Bronchial epithelial cell (primary cell): Measurements from ENCODE around the gene PRR20G. TPM values are rescaled to one million over a fixed set of nuclear protein-coding genes. Genes with fewer than 3 reads are reported as not detected.

Experiments
- DNase-seq: peaks from one replicate; pipeline ENCODE4 v3.0.0-alpha.2; 2010; ENCODE audit warnings: low read depth
- FAIRE-seq: peaks from 2 replicates; lab custom pipeline; 2011; peaks lifted over from hg19 to GRCh38; lab: Jason Lieb, UNC
- H3K27me3 ChIP-seq: 2 replicates; pipeline ENCODE4 v1.5.1; 2011; ENCODE audit warnings: low read length; ENCODE audit not compliant: control insufficient read depth, insufficient read depth
- H3K36me3 ChIP-seq: 2 replicates; pipeline ENCODE4 v1.5.1; 2011; ENCODE audit warnings: low read length; ENCODE audit not compliant: control insufficient read depth, insufficient read depth
- H3K4me3 ChIP-seq: 2 replicates; pipeline ENCODE4 v1.5.1; 2011; ENCODE audit warnings: mild to moderate bottlenecking, low read depth, low read length, control low read depth
- CTCF ChIP-seq: IDR thresholded peaks from 2 replicates; pipeline ENCODE4 v1.5.1; 2011; ENCODE audit warnings: mild to moderate bottlenecking, moderate library complexity, low read length, control low read depth, inconsistent platforms; ENCODE audit not compliant: insufficient read depth, severe bottlenecking
- total RNA-seq: library from RNA; depleted of rRNA; stranded (reverse); fragments of >200 nt; gene quantifications from 2 replicates; pipeline ENCODE4 v1.2.1, GENCODE V29; 2014

PRR20G gene
- total RNA-seq, 1 donor from 2014 or later: not detected

DNA sequence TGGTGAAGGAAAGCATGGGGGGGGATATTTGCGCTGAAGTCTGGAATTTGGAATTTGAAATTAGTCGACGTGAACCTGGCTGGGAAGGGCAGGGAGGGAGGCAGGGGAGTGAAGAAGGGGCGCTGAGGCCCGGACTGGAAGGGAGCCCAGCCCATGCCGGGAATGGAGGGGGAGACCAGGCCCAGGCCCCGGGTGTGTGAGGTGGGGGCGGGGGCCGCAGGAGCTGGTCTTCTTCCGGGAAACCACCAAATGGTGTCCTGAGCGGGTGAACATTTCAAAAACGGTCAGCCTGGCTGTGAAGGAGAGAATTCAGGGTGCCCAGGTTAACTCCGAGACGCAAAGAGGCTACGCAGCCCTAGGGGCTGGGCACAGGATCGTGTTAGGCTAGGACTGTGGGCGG is 497 bp upstream of the PRR20G start:
- no peaks in the 10 kb centered on the region for H3K27me3 ChIP-seq
- TF ChIP-seq CTCF: no peak
- H3K4me3 ChIP-seq: no peak overlapping the region
- no peaks in the 10 kb centered on the region for H3K36me3 ChIP-seq
- FAIRE-seq (no peak), DNase-seq (no peak)

DNA sequence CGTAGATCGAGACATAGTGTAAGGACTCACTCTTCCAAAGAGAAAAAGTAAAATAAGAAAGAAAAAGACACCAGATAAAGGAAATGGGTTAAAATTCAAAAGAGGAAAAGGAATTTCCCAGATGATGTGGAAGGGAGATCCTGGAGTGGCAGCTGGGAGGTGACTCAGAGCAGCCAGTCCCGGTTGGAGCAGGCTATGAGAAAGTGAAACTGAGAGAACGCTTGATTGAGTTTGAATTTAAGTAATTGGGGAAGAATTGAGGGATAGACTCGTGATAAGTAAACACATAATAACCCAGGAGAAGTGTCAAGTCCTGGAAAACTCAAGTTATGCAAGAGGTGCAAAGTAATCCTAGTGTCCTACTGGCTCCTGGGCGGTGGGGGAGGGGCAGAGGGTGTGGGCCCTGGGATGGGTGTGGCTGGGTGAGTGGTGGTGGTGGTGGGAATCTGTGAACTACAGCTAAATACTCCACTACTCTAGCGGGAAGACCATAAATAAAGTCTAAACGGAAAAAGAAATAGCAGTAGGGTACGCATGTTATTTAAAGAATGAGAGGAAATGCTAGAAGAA is 1.2 kb downstream of the PRR20G start:
- Histone ChIP-seq H3K36me3 (no peaks in the 10 kb centered on the region), H3K4me3 (no peak overlapping the region), H3K27me3 (no peaks in the 10 kb centered on the region)
- TF ChIP-seq CTCF: no peak
- DNase-seq (peak; percentile 67), FAIRE-seq (no peak)

GRCh38 chr3:127284258-127284657 is 3.6 kb downstream of the PRR20G start:
- Histone ChIP-seq H3K36me3 (no peaks in the 10 kb centered on the region), H3K4me3 (no peak overlapping the region), H3K27me3 (no peaks in the 10 kb centered on the region)
- no peak for TF ChIP-seq CTCF
- DNase-seq (no peak), FAIRE-seq (no peak)

GRCh38 chr3:127277561-127277960 is 10.3 kb downstream of the PRR20G start:
- FAIRE-seq: no peak
- H3K36me3 ChIP-seq: no peaks in the 10 kb centered on the region

GRCh38 chr3:127276995-127277394 is 10.9 kb downstream of the PRR20G start:
- FAIRE-seq (no peak), DNase-seq (no peak)
- H3K36me3 ChIP-seq: no peaks in the 10 kb centered on the region
- H3K4me3 ChIP-seq: no peak overlapping the region
- H3K27me3 ChIP-seq: no peaks in the 10 kb centered on the region
- no peak for TF ChIP-seq CTCF

More at GRCh38 chr3:127277561-127277960, 10.3 kb downstream of the PRR20G start:
- TF ChIP-seq CTCF: no peak
- H3K27me3 ChIP-seq: no peaks in the 10 kb centered on the region
- H3K4me3 ChIP-seq: no peak overlapping the region
- peak; percentile 30 for DNase-seq

DNA sequence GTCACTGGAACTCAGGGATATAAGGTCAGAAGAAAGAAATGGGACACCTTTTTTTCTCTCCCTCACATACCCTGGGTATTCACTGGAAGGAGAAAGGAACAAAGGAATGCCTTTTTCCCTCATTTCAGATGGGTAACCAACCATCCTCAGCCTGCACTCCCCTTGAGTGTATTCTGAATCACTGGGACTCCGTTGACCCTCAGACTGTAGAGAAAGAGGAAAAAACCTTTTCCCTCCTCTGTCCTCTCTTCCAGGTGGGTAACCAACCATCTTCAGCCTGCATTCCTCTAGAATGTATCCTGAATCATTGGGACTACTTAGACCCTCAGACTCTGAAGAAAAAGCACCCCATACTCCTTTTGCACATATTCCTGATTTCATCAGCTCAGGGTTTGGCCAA is 11.4 kb downstream of the PRR20G start:
- no peaks in the 10 kb centered on the region for H3K36me3 ChIP-seq
- no peak overlapping the region for H3K4me3 ChIP-seq
- H3K27me3 ChIP-seq: no peaks in the 10 kb centered on the region
- FAIRE-seq: no peak
- TF ChIP-seq CTCF: no peak
- DNase-seq: no peak
